ENCODE measurements around the gene ZSCAN16. TPM values are rescaled to one million over a fixed set of nuclear protein-coding genes. Genes with fewer than 3 reads are reported as not detected.
A peak's percentile ranks its signal among the peaks of the same experiment; 100 is the strongest.

ZSCAN16 gene
- total and polyA plus RNA-seq, 2 of the 13 experiments (the other 11 are each of a cell fraction or from before 2014, with no cell fraction given): 5.7 to 12.7 TPM

- TF ChIP-seq TIGD3 (CRISPR knock-in tag; IDR thresholded peaks at IDR 0.05; ENCODE audit: borderline replicate concordance): peak; percentile 94; the same call in 1 of the 2 replicates
- TF ChIP-seq ZNF496 (CRISPR knock-in tag; IDR thresholded peaks at IDR 0.05; ENCODE audit: insufficient replicate concordance): no peak
- TF ChIP-seq KLF13 (CRISPR knock-in tag; IDR thresholded peaks at IDR 0.05): no peak
- TF ChIP-seq E2F2 (CRISPR knock-in tag; IDR thresholded peaks at IDR 0.05; ENCODE audit: borderline replicate concordance): peak; percentile 75; the same call in 1 of the 2 replicates
- TF ChIP-seq FOSL2 (CRISPR knock-in tag; IDR thresholded peaks at IDR 0.05): peak; percentile 80
- TF ChIP-seq ZNF615 (CRISPR knock-in tag; IDR thresholded peaks at IDR 0.05; ENCODE audit: borderline replicate concordance): peak; percentile 24; the same call in 1 of the 2 replicates
- peak; percentile 100 for TF ChIP-seq GABPB1 (CRISPR knock-in tag; IDR thresholded peaks at IDR 0.05)
- peak; percentile 55 for TF ChIP-seq SP2 (CRISPR knock-in tag; IDR thresholded peaks at IDR 0.05)
- TF ChIP-seq, protein P1, sequence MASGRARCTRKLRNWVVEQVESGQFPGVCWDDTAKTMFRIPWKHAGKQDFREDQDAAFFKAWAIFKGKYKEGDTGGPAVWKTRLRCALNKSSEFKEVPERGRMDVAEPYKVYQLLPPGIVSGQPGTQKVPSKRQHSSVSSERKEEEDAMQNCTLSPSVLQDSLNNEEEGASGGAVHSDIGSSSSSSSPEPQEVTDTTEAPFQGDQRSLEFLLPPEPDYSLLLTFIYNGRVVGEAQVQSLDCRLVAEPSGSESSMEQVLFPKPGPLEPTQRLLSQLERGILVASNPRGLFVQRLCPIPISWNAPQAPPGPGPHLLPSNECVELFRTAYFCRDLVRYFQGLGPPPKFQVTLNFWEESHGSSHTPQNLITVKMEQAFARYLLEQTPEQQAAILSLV (CRISPR knock-in tag; IDR thresholded peaks at IDR 0.05; ENCODE audit: borderline replicate concordance): peak; percentile 87; the same call in 1 of the 2 replicates
- no peak for TF ChIP-seq GATA4 (IDR thresholded peaks at IDR 0.05; ENCODE audit: borderline replicate concordance, low read depth)
- TF ChIP-seq ZXDC (CRISPR knock-in tag; IDR thresholded peaks at IDR 0.05): peak; percentile 93
- no peak for TF ChIP-seq ZNF251 (CRISPR knock-in tag; IDR thresholded peaks at IDR 0.05)
- peak; percentile 55; the same call in 1 of the 2 replicates for TF ChIP-seq ZNF558 (CRISPR knock-in tag; IDR thresholded peaks at IDR 0.05; ENCODE audit: borderline replicate concordance)
- TF ChIP-seq SALL1 (CRISPR knock-in tag; IDR thresholded peaks at IDR 0.05): peak; percentile 94
- peak; percentile 93 for TF ChIP-seq HNRNPLL (IDR thresholded peaks at IDR 0.05; ENCODE audit: low read depth, low read length, poor library complexity, severe bottlenecking)
- peak; percentile 98 for TF ChIP-seq NCOA1 (CRISPR knock-in tag; IDR thresholded peaks at IDR 0.05)
- TF ChIP-seq ATF4 (CRISPR knock-in tag; IDR thresholded peaks at IDR 0.05): peak in 1 of 2 experiments; percentile 76; a peak in 1 of 4 replicates
Observed at GRCh38 chr6:28080631-28081485, 43.6 kb upstream of the ZSCAN16 start (continued).
